Non-pigmented ciliary epithelial cell (primary cell): ENCODE data around the gene CD38.

ENCODE experiments used
- DNase-seq: peaks from one replicate; pipeline ENCODE4 v3.0.0-alpha.2; 2010; ENCODE audit warnings: low read depth

Gene CD38

GRCh38 chr4:15899511-15899910 lies 121.4 kb downstream of the CD38 start:
- no peak for DNase-seq

DNA sequence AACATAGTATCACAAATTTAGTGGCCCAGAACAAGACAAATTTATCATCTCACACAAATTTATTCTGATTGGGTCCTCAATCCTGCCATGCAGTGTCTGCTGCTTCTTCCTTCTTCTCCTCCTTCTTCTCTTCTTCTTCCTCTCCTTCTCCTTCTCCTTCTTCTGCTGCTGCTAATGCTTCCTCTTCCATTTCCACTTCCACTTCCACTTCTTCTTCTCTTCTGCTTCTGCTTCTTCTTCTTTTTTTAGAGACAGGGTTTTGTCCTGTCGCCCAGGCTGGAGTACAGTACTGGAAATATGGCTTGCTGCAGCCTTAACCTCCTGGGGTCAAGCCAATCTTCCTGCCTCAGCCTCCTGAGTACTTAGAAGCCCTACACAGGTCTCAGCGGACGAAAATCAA lies 122.9 kb downstream of the CD38 start:
- DNase-seq, result no peak

DNA sequence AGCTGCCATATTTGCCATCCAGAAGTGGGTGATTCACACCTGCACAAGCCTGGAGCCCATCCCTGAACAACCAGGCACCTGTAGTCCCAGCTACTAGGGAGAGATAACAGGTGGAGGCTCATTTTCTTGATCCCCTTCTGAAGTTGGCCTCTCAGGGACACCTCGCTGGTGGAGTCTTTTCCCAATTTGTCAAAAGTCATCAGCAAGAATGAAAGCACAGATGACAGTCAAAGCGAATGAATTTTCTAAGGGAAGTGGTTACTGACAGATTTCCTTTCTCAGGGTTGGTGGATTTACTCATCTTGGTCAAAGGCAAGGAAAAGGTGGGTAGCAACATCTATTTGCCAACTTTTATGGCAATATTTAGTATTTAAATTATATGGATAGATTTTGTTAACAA lies 123.9 kb downstream of the CD38 start:
- no peak for DNase-seq

GRCh38 chr4:15902746-15903145 lies 124.6 kb downstream of the CD38 start:
- no peak for DNase-seq
